ENCODE measurements around the gene ANO2. TPM values are rescaled to one million over a fixed set of nuclear protein-coding genes. Genes with fewer than 3 reads are reported as not detected.

Gene ANO2
- total RNA-seq, 2 experiments from 2014 or later, result not detected

- CTCF ChIA-PET, result no interaction called here
- no peaks in the 10 kb centered on the region for H3K9me3 Mint-ChIP-seq
- no peak for ATAC-seq
- no peak overlapping the region for H3K27ac Mint-ChIP-seq
- no peaks in the 10 kb centered on the region for H3K4me1 Mint-ChIP-seq (ENCODE audit: low read depth)
- no peak for DNase-seq
- POLR2A ChIA-PET, result no interaction called here
- H3K4me3 Mint-ChIP-seq, result no peak overlapping the region
- no peaks in the 10 kb centered on the region for H3K36me3 Mint-ChIP-seq (ENCODE audit: low read depth)
- intact Hi-C loops (cut with micrococcal nuclease), result no loop called here
- peaks cover 8% of the 10 kb centered on the region for H3K27me3 Mint-ChIP-seq
- TF ChIP-seq CTCF (IDR thresholded peaks at IDR 0.05), result no peak
Measured at GRCh38 chr12:5514545-5514944, 430.5 kb downstream of the ANO2 start.

- POLR2A ChIA-PET, result no interaction called here
- no peak for ATAC-seq
- TF ChIP-seq CTCF (IDR thresholded peaks at IDR 0.05), result no peak
- peaks cover 8% of the 10 kb centered on the region for H3K27me3 Mint-ChIP-seq
- H3K4me3 Mint-ChIP-seq, result no peak overlapping the region
- no peak for DNase-seq
- CTCF ChIA-PET, result no interaction called here
- H3K9me3 Mint-ChIP-seq, result no peaks in the 10 kb centered on the region
- no peaks in the 10 kb centered on the region for H3K36me3 Mint-ChIP-seq (ENCODE audit: low read depth)
- no peak overlapping the region for H3K27ac Mint-ChIP-seq
- H3K4me1 Mint-ChIP-seq (ENCODE audit: low read depth), result no peaks in the 10 kb centered on the region
- intact Hi-C loops (cut with micrococcal nuclease), result no loop called here
Measured at GRCh38 chr12:5514016-5514415, 431.0 kb downstream of the ANO2 start.

GRCh38 chr12:5513406-5513805, 431.7 kb downstream of the ANO2 start:
- intact Hi-C loops (cut with micrococcal nuclease), result no loop called here
- ChIA-PET CTCF (interaction anchor here (1.0 kb wide), 1 partner anchor 12 kb away, joined by 3 read pairs; no protein-coding TSS in a partner anchor), POLR2A (no interaction called here)
- H3K4me3 Mint-ChIP-seq, result no peak overlapping the region
- no peak for DNase-seq
- no peak overlapping the region for H3K27ac Mint-ChIP-seq
- H3K4me1 Mint-ChIP-seq (ENCODE audit: low read depth), result no peaks in the 10 kb centered on the region
- no peak for TF ChIP-seq CTCF (IDR thresholded peaks at IDR 0.05)
- no peaks in the 10 kb centered on the region for H3K9me3 Mint-ChIP-seq
- ATAC-seq, result no peak
- H3K27me3 Mint-ChIP-seq, result peaks cover 8% of the 10 kb centered on the region
- no peaks in the 10 kb centered on the region for H3K36me3 Mint-ChIP-seq (ENCODE audit: low read depth)

Other genes starting within 250 kb of the ANO2 start
- under 1 TPM; 0.11 to 0.13 TPM for gene VWF, start 179.4 kb upstream of the ANO2 start, total RNA-seq

Measured in activated CD8-positive, alpha-beta T cell treated with anti-CD3 and anti-CD28 coated beads for 36 hours (primary cell).